Left cardiac atrium (tissue), 4 donors: Measurements from ENCODE around the gene AGPAT4. TPM values are rescaled to one million over a fixed set of nuclear protein-coding genes. Genes with fewer than 3 reads are reported as not detected.
"Not testable (repeated sequence)": the region's sequence is repeated elsewhere in the genome, so short reads cannot be mapped to it uniquely, and the experiment has no call there.

Experiments
- ATAC-seq, 2 donors: fragments of 200-7000 bp; cut with Tn5 transposase; one replicate each; pipeline ENCODE4 v1.9.1; 2020; ENCODE audit warnings: mild to moderate bottlenecking in 2 of 2, moderate library complexity in 2 of 2
- DNase-seq: peaks from one replicate; pipeline ENCODE4 v3.0.0-alpha.2; 2020
- intact Hi-C, 2 donors: fragments of 100-400 bp; cut with DNase I; formaldehyde crosslinking; loops; one replicate each; pipeline versions ENCODE4 v1.14.1 to v1.15.1; 2022 to 2023
- total RNA-seq, 2 donors: library from RNA; stranded (reverse); fragmentation: NEBNext Ultra II Directional; extraction: Animal tissue kit (Norgen Biotek cat#: 25700); gene quantifications; one replicate each; pipeline ENCODE4 v1.2.1, GENCODE V29; 2021
- donor health status: DM: no; HTN: yes; CAD: no.
- donor health status: DM: no; HTN: yes; CAD: no; lungs with severe emphysema.
- donor health status: DM: yes; HTN: yes; CAD: no.
- donor health status: Dilated cardiomyopathy.

The AGPAT4 gene
- total RNA-seq, 2 donors from 2014 or later: 2.9 to 4.6 TPM

- DNase-seq (no peak), ATAC-seq (no peak)
- intact Hi-C loops: no loop called here
These were observed 137.2 kb downstream of the AGPAT4 start for GRCh38 chr6:161136655-161137054.

GRCh38 chr6:161135695-161136591 lies 137.9 kb downstream of the AGPAT4 start:
- ATAC-seq (no peak), DNase-seq (no peak)
- intact Hi-C loops: no loop called here

- ATAC-seq: no peak
- DNase-seq: no peak
- intact Hi-C loops: no loop called here
These were observed 139.1 kb downstream of the AGPAT4 start for GRCh38 chr6:161134550-161135298.

GRCh38 chr6:161133963-161134362 lies 139.9 kb downstream of the AGPAT4 start:
- ATAC-seq (peak in 1 of 2 donors; percentile 17), DNase-seq (no peak)
- intact Hi-C loops: no loop called here

GRCh38 chr6:161132384-161132783 lies 141.5 kb downstream of the AGPAT4 start:
- intact Hi-C loops: no loop called here
- ATAC-seq (no peak), DNase-seq (no peak)

GRCh38 chr6:161130967-161131766 lies 142.7 kb downstream of the AGPAT4 start:
- DNase-seq: no peak
- intact Hi-C loops: no loop called here
- ATAC-seq: peak in 1 of 2 donors; percentile 28

GRCh38 chr6:161130541-161130940 lies 143.3 kb downstream of the AGPAT4 start:
- DNase-seq (no peak), ATAC-seq (no peak)
- intact Hi-C loops: no loop called here

GRCh38 chr6:161128680-161129196 lies 145.1 kb downstream of the AGPAT4 start:
- no peak for DNase-seq
- intact Hi-C loops: no loop called here
- no peak for ATAC-seq

- intact Hi-C loops: no loop called here
- ATAC-seq (no peak), DNase-seq (no peak)
These were observed 145.6 kb downstream of the AGPAT4 start for GRCh38 chr6:161128230-161128629.

GRCh38 chr6:161127071-161127740 lies 146.7 kb downstream of the AGPAT4 start:
- intact Hi-C loops: no loop called here
- ATAC-seq (no peak), DNase-seq (no peak)

GRCh38 chr6:161125591-161125990 lies 148.3 kb downstream of the AGPAT4 start:
- intact Hi-C loops: no loop called here
- DNase-seq: no peak
- no peak for ATAC-seq

- intact Hi-C loops, ATAC-seq, DNase-seq: not testable (repeated sequence)
These were observed 150.5 kb downstream of the AGPAT4 start for GRCh38 chr6:161123319-161123718.

GRCh38 chr6:161117942-161118341 lies 155.9 kb downstream of the AGPAT4 start:
- ATAC-seq: no peak
- intact Hi-C loops: no loop called here
- no peak for DNase-seq

- DNase-seq: no peak
- ATAC-seq: peak; percentile 15 to 52
- intact Hi-C loops: no loop called here
These were observed 156.6 kb downstream of the AGPAT4 start for GRCh38 chr6:161117308-161117707.

GRCh38 chr6:161116554-161116953 lies 157.3 kb downstream of the AGPAT4 start:
- intact Hi-C loops: no loop called here
- DNase-seq: no peak
- ATAC-seq: no peak

GRCh38 chr6:161115468-161115867 lies 158.4 kb downstream of the AGPAT4 start:
- ATAC-seq (no peak), DNase-seq (no peak)
- intact Hi-C loops: no loop called here

- intact Hi-C loops: no loop called here
- ATAC-seq (no peak), DNase-seq (no peak)
These were observed 162.6 kb downstream of the AGPAT4 start for GRCh38 chr6:161111261-161111660.

- DNase-seq: no peak
- intact Hi-C loops: no loop called here
- no peak for ATAC-seq
These were observed 163.7 kb downstream of the AGPAT4 start for GRCh38 chr6:161110028-161110779.
